ENCODE measurements around the gene TENM4. TPM values are rescaled to one million over a fixed set of nuclear protein-coding genes. Genes with fewer than 3 reads are reported as not detected.

TENM4 gene
- total RNA-seq, 1 experiment from 2014 or later: 0.39 TPM

GRCh38 chr11:79035881-79036280, 404.9 kb downstream of the TENM4 start:
- H3K4me3 ChIP-seq (ENCODE audit: low read depth in 2 of 2, low read length in 2 of 2): no peak overlapping the region
- no peaks in the 10 kb centered on the region for H3K36me3 ChIP-seq (ENCODE audit: control insufficient read depth, insufficient read depth, low read length)
- ChIA-PET CTCF (no interaction called here), POLR2A (interaction anchor here (0.7 kb wide), 1 partner anchor 737 kb away, joined by 5 read pairs; no protein-coding TSS in a partner anchor)
- H3K27ac ChIP-seq (ENCODE audit: low read length): no peak overlapping the region
- no peak for ATAC-seq
- intact Hi-C loops (cut with micrococcal nuclease; ENCODE audit: unreplicated experiment): no loop called here
- in situ Hi-C loops (cut with HindIII; ENCODE audit: low pct_unique_long_range_greater_than_20kb, low sequenced_read_pairs): no loop called here
- no peaks in the 10 kb centered on the region for H3K9me3 ChIP-seq (ENCODE audit: control insufficient read depth, insufficient read depth, low read depth, low read length)
- no peak for DNase-seq (ENCODE audit: low read depth, low spot score)
- BruUV-seq (replicated peaks): no TSS peak
- no peaks in the 10 kb centered on the region; the same call in 1 of the 2 replicates for H3K27me3 ChIP-seq (ENCODE audit: control insufficient read depth, insufficient read depth, low read length)
- H3K4me1 ChIP-seq (ENCODE audit: control insufficient read depth, insufficient read depth, low read length): no peaks in the 10 kb centered on the region
- TF ChIP-seq CTCF (IDR thresholded peaks at IDR 0.05) (no peak), POLR2AphosphoS5 (IDR thresholded peaks at IDR 0.05; ENCODE audit: low read depth, low read length) (no peak)

GRCh38 chr11:79033833-79034232, 407.0 kb downstream of the TENM4 start:
- BruUV-seq (replicated peaks): no TSS peak
- H3K9me3 ChIP-seq (ENCODE audit: control insufficient read depth, insufficient read depth, low read depth, low read length): no peaks in the 10 kb centered on the region
- TF ChIP-seq POLR2AphosphoS5 (IDR thresholded peaks at IDR 0.05; ENCODE audit: low read depth, low read length) (no peak), SIN3A (IDR thresholded peaks at IDR 0.05; ENCODE audit: borderline replicate concordance, insufficient read depth, low read depth, low read length) (no peak), CTCF (IDR thresholded peaks at IDR 0.05) (no peak), REST (IDR thresholded peaks at IDR 0.05; ENCODE audit: insufficient read depth in 1 of 2, low read depth in 2 of 2, low read length in 1 of 2) (no peak), TCF7L2 (IDR thresholded peaks at IDR 0.05; ENCODE audit: low read depth, low read length) (no peak)
- no peak overlapping the region for H3K27ac ChIP-seq (ENCODE audit: low read length)
- POLR2A ChIA-PET: no interaction called here
- CTCF ChIA-PET: no interaction called here
- no peak for ATAC-seq
- no peaks in the 10 kb centered on the region for H3K4me1 ChIP-seq (ENCODE audit: control insufficient read depth, insufficient read depth, low read length)
- no peak for DNase-seq (ENCODE audit: low read depth, low spot score)
- no peaks in the 10 kb centered on the region; the same call in 1 of the 2 replicates for H3K27me3 ChIP-seq (ENCODE audit: control insufficient read depth, insufficient read depth, low read length)
- H3K4me3 ChIP-seq (ENCODE audit: low read depth in 2 of 2, low read length in 2 of 2): no peak overlapping the region
- in situ Hi-C loops (cut with HindIII; ENCODE audit: low pct_unique_long_range_greater_than_20kb, low sequenced_read_pairs) (no loop called here), intact Hi-C loops (cut with micrococcal nuclease; ENCODE audit: unreplicated experiment) (no loop called here)
- H3K36me3 ChIP-seq (ENCODE audit: control insufficient read depth, insufficient read depth, low read length): no peaks in the 10 kb centered on the region
